ENCODE measurements around the gene IQGAP2. TPM values are rescaled to one million over a fixed set of nuclear protein-coding genes. Genes with fewer than 3 reads are reported as not detected.

The IQGAP2 gene
- total RNA-seq, 1 experiment from 2014 or later: 1.5 TPM

DNA sequence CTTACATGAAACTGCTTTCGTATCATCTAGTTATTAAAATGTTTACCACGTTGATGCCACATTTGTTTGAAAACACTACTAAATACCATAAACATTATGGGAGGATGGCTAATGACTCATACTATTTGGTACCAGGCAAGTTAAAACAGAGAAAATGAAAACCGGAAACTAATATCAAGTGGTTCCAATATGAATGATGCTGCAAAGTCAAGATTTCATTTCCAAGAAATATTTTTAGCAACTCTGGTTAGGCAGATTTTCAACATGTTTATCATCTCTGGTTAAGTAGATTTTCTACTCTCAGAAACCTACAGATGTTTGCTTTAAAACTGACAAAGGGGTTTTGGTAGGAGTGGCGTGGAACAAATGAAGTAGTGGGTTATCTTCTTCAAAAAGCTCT, 307.9 kb downstream of the IQGAP2 start:
- ChIA-PET CTCF (interaction anchor here (0.6 to 6.7 kb wide), 3 partner anchors 10 to 71 kb away, joined by 4 to 32 read pairs (median 6); no protein-coding TSS in a partner anchor), POLR2A (interaction anchor here (1.0 to 4.6 kb wide), 14 partner anchors 10 to 109 kb away, joined by 3 to 60 read pairs (median 4); partner anchors contain the start of gene F2RL1)
- peak; percentile 70 for DNase-seq (ENCODE audit: unreplicated experiment)
- Mint-ChIP-seq H3K9me3 (ENCODE audit: unreplicated experiment) (no peaks in the 10 kb centered on the region), H3K27me3 (ENCODE audit: insufficient read depth, unreplicated experiment) (no peaks in the 10 kb centered on the region), H3K4me1 (ENCODE audit: insufficient read depth, unreplicated experiment) (peaks cover 37% of the 10 kb centered on the region), H3K4me3 (ENCODE audit: unreplicated experiment) (peak overlapping the region; percentile 56), H3K36me3 (ENCODE audit: insufficient read depth, unreplicated experiment) (peaks cover 2% of the 10 kb centered on the region), H3K27ac (ENCODE audit: low read depth, unreplicated experiment) (peak overlapping the region; percentile 98)
- BruUV-seq (replicated peaks): TSS peak; percentile 63
- TF ChIP-seq, protein P1, sequence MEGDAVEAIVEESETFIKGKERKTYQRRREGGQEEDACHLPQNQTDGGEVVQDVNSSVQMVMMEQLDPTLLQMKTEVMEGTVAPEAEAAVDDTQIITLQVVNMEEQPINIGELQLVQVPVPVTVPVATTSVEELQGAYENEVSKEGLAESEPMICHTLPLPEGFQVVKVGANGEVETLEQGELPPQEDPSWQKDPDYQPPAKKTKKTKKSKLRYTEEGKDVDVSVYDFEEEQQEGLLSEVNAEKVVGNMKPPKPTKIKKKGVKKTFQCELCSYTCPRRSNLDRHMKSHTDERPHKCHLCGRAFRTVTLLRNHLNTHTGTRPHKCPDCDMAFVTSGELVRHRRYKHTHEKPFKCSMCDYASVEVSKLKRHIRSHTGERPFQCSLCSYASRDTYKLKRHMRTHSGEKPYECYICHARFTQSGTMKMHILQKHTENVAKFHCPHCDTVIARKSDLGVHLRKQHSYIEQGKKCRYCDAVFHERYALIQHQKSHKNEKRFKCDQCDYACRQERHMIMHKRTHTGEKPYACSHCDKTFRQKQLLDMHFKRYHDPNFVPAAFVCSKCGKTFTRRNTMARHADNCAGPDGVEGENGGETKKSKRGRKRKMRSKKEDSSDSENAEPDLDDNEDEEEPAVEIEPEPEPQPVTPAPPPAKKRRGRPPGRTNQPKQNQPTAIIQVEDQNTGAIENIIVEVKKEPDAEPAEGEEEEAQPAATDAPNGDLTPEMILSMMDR (IDR thresholded peaks at IDR 0.05; ENCODE audit: unreplicated experiment): no peak
- intact Hi-C loops (cut with micrococcal nuclease): no loop called here

DNA sequence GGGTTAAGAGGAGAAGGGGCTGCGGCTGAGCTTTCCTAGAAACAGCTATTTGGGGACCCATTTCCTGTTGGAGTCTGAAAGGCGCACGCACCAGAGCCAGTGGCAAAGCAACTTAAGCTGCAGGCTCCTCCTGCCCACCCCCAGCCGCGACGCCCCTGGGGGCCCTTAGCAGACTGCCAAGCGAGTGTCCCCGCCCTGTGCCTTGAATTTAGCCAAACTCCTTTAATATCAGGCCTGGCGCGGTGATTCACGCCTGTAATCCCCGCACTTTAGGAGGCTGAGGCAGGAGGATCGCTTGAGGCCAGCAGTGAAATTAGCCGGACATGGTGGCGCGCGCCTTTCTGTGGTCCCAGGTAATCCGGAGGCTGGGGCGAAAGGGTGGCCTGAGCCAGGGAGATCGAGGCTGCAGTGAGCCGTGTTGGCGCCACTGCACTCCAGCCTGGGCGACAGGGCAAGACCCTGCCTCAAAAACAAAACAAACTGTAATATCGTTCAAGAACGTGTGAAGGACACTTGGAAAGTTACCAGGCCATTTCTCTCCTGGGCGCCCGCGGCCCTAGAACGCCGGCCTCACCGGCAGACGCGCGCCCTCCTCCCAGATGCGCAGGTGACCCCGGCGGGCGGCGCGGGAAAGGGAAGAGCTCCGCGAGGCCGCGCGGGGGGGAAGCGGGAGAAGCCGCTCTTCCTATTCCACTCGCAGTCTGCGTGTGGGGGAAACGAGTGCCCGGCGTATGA, 311.8 kb downstream of the IQGAP2 start:
- Mint-ChIP-seq H3K4me1 (ENCODE audit: insufficient read depth, unreplicated experiment) (peaks cover 36% of the 10 kb centered on the region), H3K36me3 (ENCODE audit: insufficient read depth, unreplicated experiment) (peaks cover 12% of the 10 kb centered on the region), H3K9me3 (ENCODE audit: unreplicated experiment) (no peaks in the 10 kb centered on the region), H3K27ac (ENCODE audit: low read depth, unreplicated experiment) (peak overlapping the region; percentile 66), H3K27me3 (ENCODE audit: insufficient read depth, unreplicated experiment) (no peaks in the 10 kb centered on the region), H3K4me3 (ENCODE audit: unreplicated experiment) (peak overlapping the region; percentile 79)
- intact Hi-C loops (cut with micrococcal nuclease): loop anchor here (5.0 kb wide), 2 partner anchors 42 to 57 kb away; no protein-coding TSS in a partner anchor
- POLR2A ChIA-PET: no interaction called here
- TF ChIP-seq, protein P1 (IDR thresholded peaks at IDR 0.05; ENCODE audit: unreplicated experiment): no peak
- no TSS peak for BruUV-seq (replicated peaks)
- CTCF ChIA-PET: interaction anchor here (0.9 to 6.7 kb wide), 3 partner anchors 21 to 59 kb away, joined by 3 to 32 read pairs (median 3); no protein-coding TSS in a partner anchor
- no peak for DNase-seq (ENCODE audit: unreplicated experiment)

DNA sequence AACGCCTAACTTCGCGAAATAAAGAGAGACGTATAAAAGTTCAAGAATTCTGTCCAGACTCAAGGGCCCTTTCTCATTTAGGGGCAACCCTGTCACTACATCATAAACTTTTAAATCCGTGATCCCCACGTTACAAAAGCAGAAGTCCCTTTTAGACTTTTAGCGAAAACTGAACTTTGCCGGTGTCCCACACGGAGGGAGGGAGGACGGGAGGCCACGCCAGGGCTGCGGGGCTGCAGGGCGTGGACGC, 312.3 kb downstream of the IQGAP2 start:
- intact Hi-C loops (cut with micrococcal nuclease): loop anchor here (5.0 kb wide), 2 partner anchors 42 to 57 kb away; no protein-coding TSS in a partner anchor
- no TSS peak for BruUV-seq (replicated peaks)
- H3K27ac Mint-ChIP-seq (ENCODE audit: low read depth, unreplicated experiment): peak overlapping the region; percentile 66
- no peaks in the 10 kb centered on the region for H3K27me3 Mint-ChIP-seq (ENCODE audit: insufficient read depth, unreplicated experiment)
- ChIA-PET POLR2A (interaction anchor here (0.6 kb wide), 1 partner anchor 23 kb away, joined by 3 read pairs; no protein-coding TSS in a partner anchor), CTCF (interaction anchor here (0.9 to 6.7 kb wide), 3 partner anchors 20 to 59 kb away, joined by 3 to 32 read pairs (median 3); no protein-coding TSS in a partner anchor)
- no peaks in the 10 kb centered on the region for H3K9me3 Mint-ChIP-seq (ENCODE audit: unreplicated experiment)
- peaks cover 12% of the 10 kb centered on the region for H3K36me3 Mint-ChIP-seq (ENCODE audit: insufficient read depth, unreplicated experiment)
- TF ChIP-seq, protein P1 (IDR thresholded peaks at IDR 0.05; ENCODE audit: unreplicated experiment): no peak
- H3K4me1 Mint-ChIP-seq (ENCODE audit: insufficient read depth, unreplicated experiment): peaks cover 34% of the 10 kb centered on the region
- no peak for DNase-seq (ENCODE audit: unreplicated experiment)
- H3K4me3 Mint-ChIP-seq (ENCODE audit: unreplicated experiment): peak overlapping the region; percentile 79

DNA sequence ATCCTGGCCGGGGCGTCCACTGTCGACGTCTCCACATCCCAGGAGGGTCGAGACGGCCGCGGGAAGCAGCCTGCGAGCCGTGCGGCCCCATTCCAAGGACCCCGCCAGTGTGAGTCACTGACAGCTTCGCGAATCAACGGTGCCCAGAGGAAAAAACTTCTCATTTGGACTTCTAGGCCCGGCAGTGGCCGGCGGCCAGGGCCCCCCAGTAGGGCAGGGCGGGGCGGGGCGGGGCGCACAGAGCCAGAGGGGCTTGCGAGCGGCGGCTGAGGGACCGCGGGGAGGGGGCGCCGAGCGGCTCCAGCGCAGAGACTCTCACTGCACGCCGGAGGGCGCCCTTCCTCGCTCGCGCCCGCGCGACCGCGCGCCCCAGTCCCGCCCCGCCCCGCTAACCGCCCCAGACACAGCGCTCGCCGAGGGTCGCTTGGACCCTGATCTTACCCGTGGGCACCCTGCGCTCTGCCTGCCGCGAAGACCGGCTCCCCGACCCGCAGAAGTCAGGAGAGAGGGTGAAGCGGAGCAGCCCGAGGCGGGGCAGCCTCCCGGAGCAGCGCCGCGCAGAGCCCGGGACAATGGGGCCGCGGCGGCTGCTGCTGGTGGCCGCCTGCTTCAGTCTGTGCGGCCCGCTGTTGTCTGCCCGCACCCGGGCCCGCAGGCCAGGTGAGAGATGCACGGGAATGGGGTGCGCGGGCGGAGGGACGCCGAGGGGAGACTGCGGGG, 312.8 kb downstream of the IQGAP2 start, which contains the start of gene F2R:
Gene F2R (plus strand): TSS at position 391 of the 720 bp plus-strand sequence. CDS start 182 bp downstream, at position 573.
- Mint-ChIP-seq H3K27me3 (ENCODE audit: insufficient read depth, unreplicated experiment) (no peaks in the 10 kb centered on the region), H3K36me3 (ENCODE audit: insufficient read depth, unreplicated experiment) (peaks cover 14% of the 10 kb centered on the region), H3K27ac (ENCODE audit: low read depth, unreplicated experiment) (peak within 1 kb of the TSS; percentile 66), H3K4me1 (ENCODE audit: insufficient read depth, unreplicated experiment) (peaks cover 29% of the 10 kb centered on the region), H3K4me3 (ENCODE audit: unreplicated experiment) (peak within 1 kb of the TSS; percentile 79), H3K9me3 (ENCODE audit: unreplicated experiment) (no peaks in the 10 kb centered on the region)
- CTCF ChIA-PET: interaction anchor here (0.8 to 6.7 kb wide), 4 partner anchors 20 to 58 kb away, joined by 3 to 32 read pairs (median 3); no protein-coding TSS in a partner anchor
- intact Hi-C loops (cut with micrococcal nuclease): loop anchor here (1.0 to 5.0 kb wide), 5 partner anchors 41 to 152 kb away; no protein-coding TSS in a partner anchor
- TF ChIP-seq, protein P1 (IDR thresholded peaks at IDR 0.05; ENCODE audit: unreplicated experiment): peak; percentile 65
- no TSS peak for BruUV-seq (replicated peaks)
- POLR2A ChIA-PET: interaction anchor here (0.6 kb wide), 1 partner anchor 23 kb away, joined by 3 read pairs; no protein-coding TSS in a partner anchor
- peak; percentile 57 for DNase-seq (ENCODE audit: unreplicated experiment)
